Adipose tissue (tissue), 3 donors: ENCODE measurements around the gene P2RX6. TPM values are rescaled to one million over a fixed set of nuclear protein-coding genes. Genes with fewer than 3 reads are reported as not detected.
"Not testable (repeated sequence)": the region's sequence is repeated elsewhere in the genome, so short reads cannot be mapped to it uniquely, and the experiment has no call there.

Experiments
- H3K27ac ChIP-seq: one replicate; pipeline ENCODE4 v1.5.1; 2013; ENCODE audit warnings: low read depth, low read length
- WGBS, 3 donors: extraction: QIAGEN DNeasy Blood & Tissue Kit; methylation state at CpG; one replicate each; pipeline ENCODE4 v1.1.7; 2013; 5-methylcytosine and 5-hydroxymethylcytosine counted together
- polyA plus RNA-seq, 3 donors: library from polyadenylated mRNA; stranded (reverse); fragments of 200-250 nt; gene quantifications; one replicate each; pipeline ENCODE4 v1.2.3, GENCODE V29; 2013
- donor health status: healthy with polysubstance abuse.
- donor health status: Bipolar disorder and iron deficiency.
- donor health status: healthy.

The P2RX6 gene
- polyA plus RNA-seq, 3 donors = 0.16 to 0.79 (median 0.17) TPM

DNA sequence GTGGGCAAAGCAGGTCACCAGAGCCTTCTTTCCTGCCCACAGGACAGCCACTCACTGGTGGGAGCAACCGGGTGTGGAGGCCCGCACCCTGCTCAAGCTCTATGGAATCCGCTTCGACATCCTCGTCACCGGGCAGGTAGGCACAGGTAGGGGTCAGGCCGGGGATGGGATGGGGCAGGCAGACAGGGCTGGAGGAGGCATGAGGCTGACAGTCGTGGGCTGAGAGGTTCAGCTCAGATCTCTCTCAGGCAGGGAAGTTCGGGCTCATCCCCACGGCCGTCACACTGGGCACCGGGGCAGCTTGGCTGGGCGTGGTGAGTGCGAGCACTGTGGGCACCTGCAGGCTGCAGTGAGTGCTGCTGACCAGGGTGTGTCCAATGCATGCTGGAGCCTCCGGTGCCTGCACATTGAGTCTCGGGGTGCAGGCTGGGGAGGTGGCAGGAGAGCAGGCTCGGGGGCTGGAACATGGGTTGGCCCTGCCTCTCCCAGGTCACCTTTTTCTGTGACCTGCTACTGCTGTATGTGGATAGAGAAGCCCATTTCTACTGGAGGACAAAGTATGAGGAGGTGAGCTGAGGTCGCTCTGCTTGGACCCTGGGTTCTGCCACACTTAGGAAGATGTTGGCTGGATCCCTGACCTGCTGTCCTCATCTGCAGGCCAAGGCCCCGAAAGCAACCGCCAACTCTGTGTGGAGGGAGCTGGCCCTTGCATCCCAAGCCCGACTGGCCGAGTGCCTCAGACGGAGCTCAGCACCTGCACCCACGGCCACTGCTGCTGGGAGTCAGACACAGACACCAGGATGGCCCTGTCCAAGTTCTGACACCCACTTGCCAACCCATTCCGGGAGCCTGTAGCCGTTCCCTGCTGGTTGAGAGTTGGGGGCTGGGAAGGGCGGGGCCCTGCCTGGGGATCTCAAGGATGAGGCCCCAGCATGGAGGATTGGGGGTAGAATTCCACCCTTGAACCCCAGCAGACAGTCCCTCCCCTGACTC is 11.1 kb downstream of the P2RX6 start:
- H3K27ac ChIP-seq = no peak overlapping the region
- WGBS, 3 donors = 85 to 92% (median 89%) methylated on average over 27 of the region's 27 CpGs

DNA sequence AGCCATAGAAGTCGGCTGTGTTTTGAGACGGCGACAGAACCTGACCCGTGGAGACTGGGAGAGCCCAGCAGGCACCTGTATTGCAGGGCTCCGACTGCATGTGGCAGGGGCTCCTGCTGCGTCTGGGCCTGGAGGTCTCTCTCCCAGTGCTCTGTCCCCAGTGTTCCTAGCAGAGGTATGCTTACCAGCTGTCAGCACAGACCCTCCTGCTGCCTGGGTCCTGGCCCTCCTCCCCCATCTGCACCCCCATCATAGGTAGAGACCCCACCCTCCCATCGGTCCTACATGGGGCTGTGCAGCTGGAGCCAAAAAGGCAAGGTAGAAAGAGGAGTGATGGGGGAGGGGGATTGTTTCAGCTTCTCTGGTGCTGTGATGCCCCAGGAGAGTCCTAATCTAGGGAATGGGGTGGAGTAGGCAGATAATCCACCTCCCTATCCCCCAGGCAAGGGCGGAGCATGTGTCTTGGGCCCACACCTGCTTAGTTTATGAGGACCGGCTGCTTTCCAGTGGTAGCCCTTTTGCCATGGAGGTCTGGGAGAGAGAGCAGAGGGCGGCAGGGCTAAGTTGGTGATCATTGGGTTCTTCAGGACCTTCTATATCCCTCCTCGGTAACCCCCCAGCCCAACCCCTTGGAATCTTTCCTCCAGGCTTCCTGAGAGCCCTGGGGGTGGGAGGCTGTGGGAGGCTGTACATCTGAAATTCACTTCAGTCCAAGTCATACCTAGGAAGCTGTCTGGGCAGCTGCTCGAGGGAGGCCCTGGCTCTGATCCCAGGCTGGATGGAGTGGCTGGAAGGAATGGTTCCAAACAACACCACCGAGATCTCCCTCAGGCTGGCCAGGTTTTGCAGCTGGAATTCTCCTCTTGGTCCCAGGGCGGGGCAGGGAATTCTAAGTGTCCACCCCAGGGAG is 12.1 kb downstream of the P2RX6 start:
- H3K27ac ChIP-seq = no peak overlapping the region
- 70 to 75% (median 72%) methylated on average over 14 of the region's 14 CpGs for WGBS, 3 donors

DNA sequence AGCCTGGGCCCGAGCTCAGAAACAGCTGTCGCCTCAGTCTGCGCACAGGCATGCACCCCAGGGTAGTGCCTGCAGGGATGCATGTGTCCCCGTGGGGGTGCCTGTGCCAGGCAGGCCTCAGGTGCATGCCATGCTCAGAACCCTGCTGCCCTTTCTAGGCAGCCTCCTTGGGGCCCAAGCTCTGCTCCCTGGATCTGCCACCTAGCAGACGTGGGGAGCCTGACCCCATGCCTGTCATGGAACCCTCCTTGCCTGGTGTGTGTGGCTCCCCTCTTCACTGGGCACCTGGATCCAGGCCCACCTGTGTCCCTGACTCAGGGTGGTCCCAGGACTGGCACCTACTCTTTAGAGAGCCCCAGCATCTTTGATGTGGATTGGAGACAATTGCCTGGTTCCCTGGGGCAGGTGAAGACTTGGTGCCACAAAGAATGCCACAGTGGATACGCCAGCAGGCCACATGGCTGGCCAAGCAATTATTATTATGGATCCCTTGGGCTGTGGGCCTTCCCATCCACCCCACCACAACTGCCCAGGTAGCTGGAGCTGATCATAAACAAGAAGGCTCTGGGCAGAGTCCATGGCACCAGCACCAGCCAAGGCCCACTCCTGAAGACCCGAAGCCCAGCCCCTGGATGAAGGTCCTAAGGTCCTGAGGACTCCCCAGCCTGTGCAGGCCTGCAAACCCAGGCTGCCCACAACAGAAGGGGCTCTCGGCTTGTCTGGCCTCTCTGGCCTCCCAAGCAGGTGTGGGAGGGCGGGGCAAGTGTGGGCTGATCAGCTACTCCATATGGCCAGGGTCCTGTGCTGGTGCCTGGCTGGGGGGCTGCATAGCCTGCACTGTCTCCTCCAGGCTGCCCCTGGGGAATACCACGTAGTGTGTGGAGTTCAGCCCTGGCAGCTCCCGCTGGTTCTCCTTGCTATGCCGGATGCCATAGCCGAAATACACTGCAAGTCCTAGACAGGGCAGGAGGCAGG is 13.6 kb downstream of the P2RX6 start:
- H3K27ac ChIP-seq = no peak overlapping the region
- WGBS, 3 donors = 88 to 92% (median 89%) methylated on average over 13 of the region's 13 CpGs

DNA sequence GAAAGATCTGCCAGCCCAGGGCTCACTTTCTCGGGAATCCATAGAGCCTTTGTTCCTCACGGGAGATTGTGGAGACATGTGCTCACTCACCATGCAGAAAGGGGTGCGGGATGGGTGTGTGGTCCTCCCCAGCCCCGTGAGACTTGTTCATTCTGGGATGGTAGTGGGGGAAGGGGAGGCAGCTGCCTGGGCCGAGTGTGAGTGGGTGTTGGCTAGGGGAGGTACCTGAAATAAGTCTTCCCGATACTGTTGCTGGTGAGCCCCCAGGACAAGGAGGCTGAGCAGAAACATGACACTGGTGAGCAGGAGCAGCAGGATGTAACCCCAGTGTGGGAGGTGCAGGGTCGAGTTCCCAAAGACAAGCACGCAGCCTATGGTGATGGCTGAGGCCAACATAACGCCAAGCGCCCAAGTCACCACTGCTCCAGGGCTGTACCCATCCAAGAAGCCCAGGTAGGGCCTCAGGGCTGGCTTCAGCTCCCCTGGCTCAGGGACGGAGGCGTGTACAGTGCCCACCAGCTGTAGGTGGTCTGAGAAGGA is 14.6 kb downstream of the P2RX6 start:
- H3K27ac ChIP-seq = no peak overlapping the region
- WGBS, 3 donors = 68 to 75% (median 70%) methylated on average over 12 of the region's 12 CpGs

DNA sequence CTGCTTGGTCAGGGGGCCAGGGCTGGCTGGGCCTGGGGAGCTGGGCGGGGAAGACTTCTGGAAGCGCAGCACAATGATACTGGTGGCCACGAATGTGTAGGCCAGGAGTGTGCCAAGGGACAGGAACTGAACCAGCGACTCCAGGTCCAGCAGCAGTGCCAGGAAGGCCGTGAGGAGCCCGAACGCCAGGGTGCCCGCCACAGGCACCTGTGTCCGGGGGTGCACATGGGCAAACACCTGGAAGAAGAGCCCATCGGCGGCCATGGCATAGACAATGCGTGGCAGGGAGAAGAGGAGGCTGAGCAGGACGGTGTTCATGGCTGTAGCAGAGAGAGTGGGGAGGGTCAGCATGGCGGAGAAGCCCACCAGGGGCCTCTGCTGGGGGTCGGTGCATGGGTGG is 15.1 kb downstream of the P2RX6 start:
- no peak overlapping the region for H3K27ac ChIP-seq

DNA sequence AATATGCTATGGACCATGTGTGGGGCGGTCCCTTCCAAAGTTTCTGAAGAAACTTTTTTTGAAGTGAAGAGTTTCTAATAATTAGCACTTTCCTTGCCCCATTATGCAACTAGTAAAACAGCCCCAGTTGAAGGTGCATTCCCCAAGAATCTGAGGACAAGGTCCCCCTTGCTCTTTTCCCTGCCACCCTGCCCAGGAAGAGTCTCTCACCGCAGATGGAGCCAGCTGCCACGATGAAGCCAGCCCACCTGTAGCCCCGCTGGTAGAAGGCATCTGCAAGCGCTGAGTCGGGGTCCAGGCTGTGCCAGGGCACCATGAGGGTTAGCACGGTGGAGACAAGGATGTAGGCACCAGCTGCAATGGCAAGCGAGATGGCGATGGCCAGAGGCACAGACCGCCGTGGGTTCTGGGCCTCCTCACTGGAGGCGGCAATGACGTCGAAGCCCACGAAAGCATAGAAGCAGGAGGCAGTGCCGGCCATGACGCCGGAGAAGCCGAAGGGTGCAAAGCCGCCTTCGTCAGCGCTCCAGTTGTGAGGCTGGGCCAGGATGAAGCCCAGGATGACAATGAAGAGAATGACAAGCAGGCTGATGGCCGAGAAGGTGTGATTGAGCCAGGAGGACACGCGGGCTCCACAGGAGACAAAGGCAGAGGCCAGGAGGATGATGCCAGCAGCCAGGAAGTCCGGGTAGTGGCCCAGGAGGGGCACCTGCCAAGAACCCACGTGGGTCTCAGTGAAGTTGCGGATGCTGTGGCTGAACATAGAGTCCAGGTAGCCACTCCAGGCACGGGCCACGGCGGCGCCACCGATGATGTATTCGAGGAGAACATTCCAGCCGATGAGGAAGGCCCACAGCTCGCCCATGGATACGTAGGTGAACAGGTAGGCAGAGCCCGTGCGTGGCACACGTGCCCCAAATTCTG is 15.9 kb downstream of the P2RX6 start:
- 90 to 95% (median 94%) methylated on average over 40 of the region's 40 CpGs for WGBS, 3 donors
- no peak overlapping the region for H3K27ac ChIP-seq

More for the DNA sequence above, 15.1 kb downstream of the P2RX6 start:
- 85 to 91% (median 88%) methylated on average over 15 of the region's 15 CpGs for WGBS, 3 donors

DNA sequence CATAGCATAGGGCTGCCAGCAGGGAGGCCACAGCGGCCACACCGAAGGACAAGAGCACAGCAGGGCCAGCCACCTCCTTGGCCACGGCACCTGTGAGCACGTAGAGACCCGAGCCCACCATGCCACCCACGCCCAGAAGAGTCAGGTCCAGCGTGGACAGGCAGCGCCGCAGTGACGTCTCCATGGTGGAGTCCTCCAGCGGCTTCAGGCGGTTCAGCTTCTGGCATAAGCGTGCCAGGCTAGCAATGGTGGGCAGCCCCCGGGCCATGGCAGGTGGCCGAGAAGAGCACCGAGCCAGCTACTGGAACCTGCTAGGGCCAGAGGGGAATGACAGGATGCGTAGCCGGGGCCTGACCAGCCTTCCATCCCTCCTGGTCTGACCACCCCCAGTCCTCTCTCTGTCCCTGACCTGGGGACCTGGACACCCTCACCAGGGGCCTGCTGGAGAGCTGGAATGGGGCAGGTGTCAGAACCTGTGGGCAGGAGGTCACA is 16.6 kb downstream of the P2RX6 start:
- no peak overlapping the region for H3K27ac ChIP-seq
- WGBS, 3 donors = 89 to 90% (median 89%) methylated on average over 18 of the region's 18 CpGs

DNA sequence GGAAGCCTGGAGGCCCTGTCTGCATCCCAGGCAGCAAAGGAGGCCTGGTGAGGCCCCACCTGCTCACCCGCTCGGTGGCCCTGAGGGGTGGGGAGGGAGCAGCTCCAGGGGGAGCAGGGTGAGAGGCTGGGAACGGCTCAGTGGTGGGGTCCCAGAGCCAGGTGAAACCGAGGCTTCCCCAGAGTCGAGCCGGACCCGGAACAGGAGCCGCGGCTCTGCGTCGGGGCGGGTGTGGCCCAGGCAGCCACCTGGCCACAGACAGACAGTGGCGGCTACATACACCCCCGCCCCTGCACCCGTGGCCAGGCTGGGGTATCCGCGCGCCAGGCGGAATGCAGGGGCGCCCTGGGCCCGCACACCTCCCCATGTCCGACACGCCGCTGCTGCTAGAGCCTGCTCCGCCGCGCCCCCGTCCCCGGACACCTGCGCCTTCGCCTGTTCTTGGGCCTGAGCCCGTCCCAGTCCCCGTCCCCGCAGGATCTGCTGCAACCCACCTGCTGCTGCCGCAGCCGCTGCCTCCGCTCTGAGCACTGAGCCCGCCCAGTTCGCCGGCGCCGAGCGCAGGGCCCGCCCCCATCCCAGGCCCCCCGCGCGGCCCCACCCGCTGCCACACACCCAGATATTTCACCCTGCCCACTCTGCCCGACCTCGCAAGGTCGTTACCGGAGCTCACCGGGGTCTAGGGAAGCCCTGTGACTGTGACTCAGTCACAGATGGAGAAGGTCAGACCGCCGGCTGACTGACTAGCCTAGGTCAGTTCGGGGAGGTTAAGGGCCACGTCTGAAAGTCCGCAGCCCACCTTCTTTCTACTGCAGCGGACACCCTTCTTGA is 17.3 kb downstream of the P2RX6 start, which contains the start of gene SLC7A4:
Gene SLC7A4, minus strand, starts transcription at position 525 of the 831 bp plus-strand sequence. CDS start 749 bp downstream, outside the sequence.
- WGBS, 3 donors = 7 to 8% (median 7%) methylated on average over 52 to 59 of the region's 59 CpGs
- no peak within 1 kb of the TSS for H3K27ac ChIP-seq

DNA sequence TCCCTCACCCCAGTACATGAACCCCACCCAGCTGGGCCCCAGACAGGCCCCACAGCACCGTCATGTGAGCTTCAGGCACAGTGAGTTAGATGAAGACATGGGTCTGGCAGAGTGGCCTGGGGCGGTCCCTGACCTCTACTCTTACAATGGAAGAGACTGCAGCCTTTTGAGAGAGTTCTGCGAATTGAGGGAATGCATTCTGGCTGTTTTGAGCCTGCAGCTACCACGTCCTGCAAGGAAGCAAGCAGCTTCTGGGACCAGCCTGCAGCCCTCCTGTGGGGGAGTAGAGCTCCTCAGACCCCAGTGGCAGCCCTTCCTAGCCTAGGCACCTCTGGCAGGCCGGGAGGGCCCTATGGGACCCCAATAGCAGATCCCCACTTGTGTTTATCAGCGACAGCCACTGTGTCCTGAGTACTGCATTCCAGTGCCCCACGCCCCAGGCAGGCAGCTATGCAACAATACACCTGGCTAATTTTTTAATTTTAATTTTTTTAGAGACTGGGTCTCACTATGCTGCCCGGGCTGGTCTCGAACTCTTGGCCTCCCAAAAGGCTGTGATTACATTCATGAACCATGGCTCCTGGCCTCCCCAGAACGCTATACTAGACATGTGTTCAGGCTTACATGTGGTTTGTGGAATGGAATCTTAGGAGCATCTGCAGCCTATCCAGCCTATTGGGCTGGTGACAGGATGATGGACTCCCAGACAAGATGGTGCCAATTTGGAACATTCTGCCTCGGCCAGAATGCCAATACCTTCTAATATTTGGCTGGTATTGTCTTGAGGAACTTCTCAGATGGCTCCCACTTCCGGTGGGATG is 18.1 kb downstream of the P2RX6 start:
- WGBS, 3 donors = 74 to 83% (median 82%) methylated on average over 12 of the region's 12 CpGs
- no peak overlapping the region for H3K27ac ChIP-seq

DNA sequence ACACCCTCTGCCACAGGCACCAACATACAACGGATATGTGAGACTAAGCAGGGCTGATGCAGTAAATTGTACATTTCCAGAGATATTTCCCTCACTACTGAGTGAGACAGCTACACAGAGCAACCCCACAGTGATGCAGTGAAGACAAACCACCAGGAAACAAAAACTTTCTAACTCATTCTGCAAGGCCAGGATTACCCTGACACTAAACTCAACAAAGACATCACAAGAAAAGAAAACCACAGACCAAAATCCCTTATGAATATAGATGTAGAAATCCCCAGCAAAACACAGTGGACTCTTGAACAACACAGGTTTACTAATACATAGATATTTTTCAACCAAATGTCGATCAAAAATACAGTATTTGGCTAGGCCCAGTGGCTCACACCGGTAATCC is 18.9 kb downstream of the P2RX6 start:
- H3K27ac ChIP-seq = no peak overlapping the region
- WGBS, 3 donors = 86 to 91% (median 90%) methylated on average over 3 of the region's 3 CpGs

DNA sequence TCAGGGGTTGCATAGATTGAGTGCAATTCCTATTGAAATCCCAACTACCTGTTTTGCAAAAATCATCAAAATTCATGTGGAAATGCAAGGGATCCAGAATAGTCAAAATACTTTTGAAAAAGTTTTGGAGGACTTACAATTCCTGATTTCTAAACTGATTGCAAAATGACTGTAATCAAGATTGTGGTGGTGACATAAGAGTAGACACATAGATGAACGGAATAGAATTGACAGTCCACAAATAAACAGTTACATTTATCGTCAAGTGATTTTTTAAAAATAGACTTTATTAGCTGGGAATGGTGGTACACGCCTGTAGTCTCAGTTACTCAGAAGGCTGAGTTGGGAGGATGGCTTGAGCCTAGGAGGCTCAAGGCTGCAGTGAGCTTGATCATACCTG is 20.0 kb downstream of the P2RX6 start:
- 79 to 83% (median 79%) methylated on average over 3 of the region's 3 CpGs for WGBS, 3 donors
- no peak overlapping the region for H3K27ac ChIP-seq

DNA sequence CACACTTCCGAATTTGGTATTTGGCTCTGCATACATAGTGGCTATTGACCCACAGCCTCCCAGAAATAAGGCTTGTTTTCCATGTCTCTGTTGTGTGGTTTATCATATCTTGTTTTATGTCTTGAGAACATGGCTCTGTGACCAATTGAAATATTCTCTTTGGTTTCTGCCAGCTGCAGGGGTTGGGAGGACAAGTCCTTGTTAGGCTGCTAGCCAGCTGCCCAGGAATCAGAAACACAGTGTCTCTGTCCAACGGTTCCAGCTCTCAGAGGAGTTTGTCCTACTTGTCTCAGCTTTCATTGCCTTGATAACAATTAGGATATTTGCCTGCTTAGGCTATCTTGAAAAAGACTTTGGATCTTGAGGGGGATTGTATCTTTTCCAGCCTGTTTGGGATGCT is 23.4 kb downstream of the P2RX6 start:
- 38 to 47% (median 43%) methylated on average over 2 of the region's 2 CpGs for WGBS, 3 donors
- no peak overlapping the region for H3K27ac ChIP-seq

DNA sequence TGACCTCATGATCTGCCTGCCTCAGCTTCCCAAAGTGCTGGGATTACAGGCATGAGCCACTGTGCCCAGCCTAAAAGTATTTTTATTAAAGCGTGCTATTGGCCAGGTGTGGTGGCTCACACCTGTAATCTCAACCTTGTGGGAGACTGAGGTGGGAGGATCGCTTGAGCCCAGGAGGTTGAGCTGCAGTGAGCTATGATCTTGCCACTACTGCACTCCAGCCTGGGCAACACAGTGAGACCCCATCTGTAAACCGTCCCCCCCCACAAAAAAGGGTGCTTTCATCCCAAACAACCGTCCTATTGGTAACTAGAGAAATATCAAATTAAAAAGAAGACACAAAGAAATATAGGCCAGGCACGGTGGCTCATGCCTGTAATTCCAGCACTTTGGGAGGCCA is 24.2 kb downstream of the P2RX6 start:
- H3K27ac ChIP-seq = not testable (repeated sequence)
- 83 to 92% (median 89%) methylated on average over 5 of the region's 5 CpGs for WGBS, 3 donors

DNA sequence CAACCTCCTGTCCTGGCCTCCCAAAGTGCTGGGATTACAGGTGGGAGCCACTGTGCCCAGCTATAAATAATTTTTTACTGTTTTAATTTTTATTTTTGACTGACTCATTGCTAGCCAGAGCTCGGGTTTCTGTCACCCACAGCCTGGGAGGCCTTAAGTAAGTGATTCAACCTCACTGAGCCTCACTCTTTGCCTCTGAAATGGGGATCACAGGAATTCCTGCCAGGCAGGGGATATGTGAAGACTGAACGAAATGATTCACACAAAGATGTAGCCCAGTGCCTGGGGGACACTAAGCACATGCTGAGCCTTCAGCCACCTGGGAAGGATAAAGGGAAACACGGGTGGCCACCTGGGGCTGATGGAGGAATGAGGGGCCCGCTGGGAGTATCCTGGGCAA is 27.0 kb downstream of the P2RX6 start:
- H3K27ac ChIP-seq = no peak overlapping the region
- WGBS, 3 donors = 80 to 82% (median 82%) methylated on average over 4 of the region's 4 CpGs
